ENCODE measurements around the gene EVA1A.

GRCh38 chr2:75519843-75520242 is 40.9 kb downstream of the EVA1A start:
- TF ChIP-seq POLR2A (IDR thresholded peaks at IDR 0.05), result no peak
- TF ChIP-seq EP300 (IDR thresholded peaks at IDR 0.05), result no peak

All from tibial nerve (tissue), 3 donors.